ENCODE data around the gene NSF.
"Not testable (repeated sequence)": the region's sequence is repeated elsewhere in the genome, so short reads cannot be mapped to it uniquely, and the experiment has no call there.

Gene NSF

GRCh38 chr17:46756081-46756735, 165.7 kb downstream of the NSF start:
- no peak for DNase-seq (ENCODE audit: low spot score)

GRCh38 chr17:46756861-46757260, 166.4 kb downstream of the NSF start:
- no peak for DNase-seq (ENCODE audit: low spot score)

GRCh38 chr17:46757588-46757987, 167.1 kb downstream of the NSF start:
- not testable (repeated sequence) for DNase-seq (ENCODE audit: low spot score)

GRCh38 chr17:46758614-46759013, 168.1 kb downstream of the NSF start:
- DNase-seq (ENCODE audit: low spot score) = no peak

GRCh38 chr17:46759141-46759540, 168.7 kb downstream of the NSF start:
- DNase-seq (ENCODE audit: low spot score) = no peak

GRCh38 chr17:46763416-46763815, 172.9 kb downstream of the NSF start:
- no peak for DNase-seq (ENCODE audit: low spot score)

GRCh38 chr17:46764000-46764708, 173.7 kb downstream of the NSF start:
- DNase-seq (ENCODE audit: low spot score) = no peak

GRCh38 chr17:46764709-46765401, 174.4 kb downstream of the NSF start:
- peak; percentile 79 for DNase-seq (ENCODE audit: low spot score)

- DNase-seq (ENCODE audit: low spot score) = no peak
Measured at GRCh38 chr17:46765453-46765852, 175.0 kb downstream of the NSF start.

- no peak for DNase-seq (ENCODE audit: low spot score)
Measured at GRCh38 chr17:46766493-46767491, 176.3 kb downstream of the NSF start.

- no peak for DNase-seq (ENCODE audit: low spot score)
Measured at GRCh38 chr17:46768540-46768870, 178.0 kb downstream of the NSF start.

- not testable (repeated sequence) for DNase-seq (ENCODE audit: low spot score)
Measured at GRCh38 chr17:46768896-46769295, 178.4 kb downstream of the NSF start.

GRCh38 chr17:46769531-46770438, 179.3 kb downstream of the NSF start:
- peak; percentile 13 for DNase-seq (ENCODE audit: low spot score)

GRCh38 chr17:46770439-46770817, 180.0 kb downstream of the NSF start:
- DNase-seq (ENCODE audit: low spot score) = no peak

- peak; percentile 74 for DNase-seq (ENCODE audit: low spot score)
Measured at GRCh38 chr17:46770818-46771560, 180.5 kb downstream of the NSF start.

GRCh38 chr17:46771561-46772474, 181.3 kb downstream of the NSF start:
- peak; percentile 73 for DNase-seq (ENCODE audit: low spot score)

GRCh38 chr17:46772475-46773220, 182.2 kb downstream of the NSF start:
- no peak for DNase-seq (ENCODE audit: low spot score)

- DNase-seq (ENCODE audit: low spot score) = no peak
Measured at GRCh38 chr17:46773221-46773605, 182.7 kb downstream of the NSF start.
